Activated naive CD4-positive, alpha-beta T cell treated with Interleukin-2 at 50 U/mL for 16 hours (primary cell): ENCODE results near the gene RNU2-1.
A peak's percentile ranks its signal among the peaks of the same experiment; 100 is the strongest.
"Not testable (repeated sequence)": the region's sequence is repeated elsewhere in the genome, so short reads cannot be mapped to it uniquely, and the experiment has no call there.

ENCODE experiments used
- DNase-seq: peaks from one replicate; pipeline ENCODE4 v3.0.0-alpha.2; 2020

Gene RNU2-1

DNA sequence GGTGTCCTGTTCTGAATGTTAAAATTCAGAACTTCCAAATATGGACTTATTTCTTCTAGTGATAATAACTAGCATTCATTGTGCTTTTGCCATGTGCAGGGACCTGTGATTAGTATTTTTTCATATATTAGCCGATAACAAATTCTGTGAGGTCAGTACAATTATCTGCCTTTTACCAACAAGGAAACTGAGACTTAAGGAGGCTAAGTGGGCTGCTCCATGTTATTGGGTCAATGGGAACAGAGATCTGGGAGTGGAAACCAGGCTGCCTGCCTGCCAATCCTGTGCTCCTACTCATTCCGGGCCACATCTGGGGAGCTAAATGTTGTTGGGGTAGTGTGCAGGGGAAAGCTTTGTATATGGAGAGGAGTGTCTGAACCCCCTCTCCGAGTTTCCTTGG lies 18.4 kb downstream of the RNU2-1 start:
- DNase-seq = no peak

DNA sequence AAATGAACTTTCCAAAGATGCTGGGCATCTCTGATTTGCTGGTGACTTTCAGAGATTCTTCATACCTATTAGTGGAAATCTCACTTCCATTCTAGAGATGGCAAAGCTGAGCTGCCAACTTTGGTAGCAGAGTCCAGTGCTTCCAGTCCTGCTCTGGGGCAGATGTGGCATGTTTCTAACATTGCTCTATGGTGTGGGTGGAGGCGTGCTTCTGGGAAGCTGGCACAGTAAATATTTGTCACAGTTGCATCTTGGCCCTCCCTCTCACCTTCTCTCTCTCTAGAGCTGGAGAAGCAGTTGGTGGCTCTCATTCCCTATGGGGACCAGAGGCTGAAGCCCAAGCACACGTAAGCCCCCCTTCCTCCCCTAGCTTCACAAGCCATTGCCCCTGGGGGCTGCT lies 20.2 kb downstream of the RNU2-1 start:
- no peak for DNase-seq

DNA sequence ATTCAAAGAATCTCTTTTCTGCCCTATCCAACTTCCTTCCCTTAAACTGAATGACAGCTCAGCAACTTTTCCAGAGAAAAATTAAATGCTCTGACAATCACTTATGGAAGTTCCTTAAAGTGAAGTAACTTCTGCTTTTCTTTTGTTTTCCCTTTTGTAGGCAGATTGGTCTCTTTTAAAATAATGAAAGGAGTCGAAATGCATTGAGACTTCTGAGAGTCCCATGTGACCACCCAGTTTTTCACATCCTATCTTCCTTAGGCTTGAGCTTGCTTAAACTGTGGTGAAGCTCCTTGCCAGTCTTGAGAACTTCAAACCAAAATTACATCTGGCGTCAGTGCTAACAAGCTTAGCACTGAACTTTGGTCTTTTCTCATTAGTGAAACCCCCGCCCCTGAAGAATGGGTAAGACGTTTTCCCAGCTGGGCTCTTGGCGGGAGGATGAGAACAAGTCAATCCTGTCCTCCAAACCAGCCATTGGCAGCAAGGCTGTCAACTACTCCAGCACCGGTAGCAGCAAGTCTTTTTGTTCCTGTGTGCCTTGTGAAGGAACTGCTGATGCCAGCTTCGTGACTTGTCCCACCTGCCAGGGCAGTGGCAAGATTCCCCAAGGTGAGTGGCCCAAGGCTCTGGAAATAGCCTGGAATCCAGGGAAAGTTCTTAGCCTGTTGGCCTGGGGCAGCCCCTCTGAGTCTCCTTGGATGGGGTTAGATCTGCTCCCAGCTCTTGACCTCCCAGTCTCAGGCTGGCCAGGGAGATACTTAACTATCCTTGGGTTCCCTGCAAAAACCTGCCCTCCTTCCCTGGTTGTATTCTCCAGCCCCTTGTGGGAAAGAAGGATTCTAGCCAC lies 20.9 kb downstream of the RNU2-1 start:
- no peak for DNase-seq

DNA sequence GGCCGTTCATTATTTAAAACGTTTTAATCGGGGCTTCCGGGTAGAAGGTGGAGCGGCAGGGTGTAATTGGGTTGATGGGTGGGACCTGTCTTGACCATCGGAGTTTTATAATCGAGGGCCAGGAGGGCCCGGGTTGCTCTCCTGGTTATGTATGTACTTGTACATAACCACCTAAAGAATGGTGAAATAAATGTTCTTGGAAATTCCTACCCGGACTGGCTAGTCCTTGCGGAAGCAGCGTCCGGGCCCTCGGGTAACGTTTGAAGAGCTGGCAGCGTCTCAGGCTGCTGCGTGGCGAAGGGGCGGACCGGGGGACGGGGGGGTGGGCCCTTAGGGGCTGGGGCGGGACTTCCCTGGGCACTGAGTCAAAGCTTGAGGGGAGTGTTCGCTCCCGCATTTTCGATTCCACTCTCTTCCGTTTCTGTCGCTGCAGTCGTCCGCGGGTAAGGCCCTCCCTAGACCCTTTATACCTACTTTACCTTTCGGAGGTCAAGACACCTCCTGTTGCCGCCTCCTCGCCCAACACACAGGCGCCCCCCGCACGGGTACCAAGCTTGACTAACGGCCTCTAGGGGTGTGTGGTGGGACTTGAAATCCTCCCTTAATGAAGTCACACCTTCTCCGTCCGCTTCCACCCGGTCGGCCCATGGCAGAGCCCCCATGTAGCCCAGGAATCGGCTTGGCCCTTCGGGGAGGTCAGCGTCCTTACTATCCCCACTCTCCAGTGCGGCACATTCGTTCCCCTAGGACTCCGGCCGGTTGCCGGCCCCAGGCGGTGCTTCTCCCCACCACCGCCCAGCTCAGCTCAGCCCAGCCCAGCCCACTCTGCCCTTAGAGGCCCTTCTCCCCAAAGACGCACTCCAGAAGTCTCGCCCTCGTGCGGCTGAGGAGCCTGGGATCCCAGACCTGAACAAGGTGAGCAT lies 22.0 kb downstream of the RNU2-1 start, which contains the start of gene TMEM106A:
TSS of gene TMEM106A (plus strand) at position 396 of the 923 bp plus-strand sequence. CDS start 1,167 bp downstream, outside the sequence.
- DNase-seq = peak; percentile 78

DNA sequence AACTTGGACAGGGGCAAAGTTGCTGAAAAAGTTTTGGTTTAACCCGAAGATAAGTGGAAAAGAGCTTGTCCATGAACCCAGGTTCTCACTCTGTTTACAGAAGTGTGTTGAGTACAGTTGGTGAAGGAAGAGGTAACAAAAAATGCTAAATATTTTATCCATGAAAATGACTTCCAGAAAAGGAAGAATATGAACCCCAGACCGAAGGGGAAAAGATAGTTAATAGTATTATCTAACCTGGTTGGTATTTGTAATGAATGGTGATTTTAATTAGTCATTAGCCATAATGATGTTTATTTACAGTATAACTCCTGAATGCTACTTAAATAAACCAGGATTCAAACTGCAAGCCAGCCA lies 22.7 kb downstream of the RNU2-1 start:
- no peak for DNase-seq

DNA sequence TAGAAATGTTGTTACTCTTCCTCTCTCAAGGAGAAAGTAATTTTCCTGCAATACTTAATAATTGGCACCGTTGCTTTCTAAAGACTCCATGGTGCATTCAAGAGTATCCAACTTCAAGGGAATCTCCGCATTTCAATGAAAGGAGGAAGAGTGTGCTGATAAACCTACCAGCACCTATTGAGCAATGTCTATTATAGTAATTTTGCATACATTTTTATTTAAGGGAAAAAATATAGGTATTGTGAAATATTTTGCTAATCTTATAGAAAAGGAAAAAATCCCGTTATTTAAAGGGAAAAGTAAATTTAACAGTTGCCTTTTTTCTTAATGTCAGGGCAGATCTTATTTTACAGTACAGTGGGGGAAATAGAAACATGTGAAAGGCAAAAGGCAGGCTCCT lies 23.2 kb downstream of the RNU2-1 start:
- no peak for DNase-seq

DNA sequence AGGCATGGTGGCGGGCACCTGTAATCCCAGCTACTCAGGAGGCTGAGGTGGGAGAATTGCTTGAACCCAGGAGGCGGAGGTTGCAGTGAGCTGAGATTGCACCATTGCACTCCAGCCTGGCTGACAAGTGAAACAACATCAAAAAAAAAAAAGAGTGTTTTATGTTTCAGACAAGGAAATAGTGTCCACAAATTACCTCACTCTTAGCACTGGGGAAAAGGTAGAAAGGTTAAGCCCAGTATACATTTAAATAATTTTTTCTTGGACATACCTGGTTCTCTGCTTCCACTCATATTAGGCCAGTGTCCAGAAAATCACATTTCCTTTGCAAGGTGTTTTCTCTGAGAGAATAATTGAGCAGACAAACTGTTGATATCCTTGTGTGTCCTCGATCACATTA lies 30.8 kb downstream of the RNU2-1 start:
- DNase-seq = not testable (repeated sequence)

DNA sequence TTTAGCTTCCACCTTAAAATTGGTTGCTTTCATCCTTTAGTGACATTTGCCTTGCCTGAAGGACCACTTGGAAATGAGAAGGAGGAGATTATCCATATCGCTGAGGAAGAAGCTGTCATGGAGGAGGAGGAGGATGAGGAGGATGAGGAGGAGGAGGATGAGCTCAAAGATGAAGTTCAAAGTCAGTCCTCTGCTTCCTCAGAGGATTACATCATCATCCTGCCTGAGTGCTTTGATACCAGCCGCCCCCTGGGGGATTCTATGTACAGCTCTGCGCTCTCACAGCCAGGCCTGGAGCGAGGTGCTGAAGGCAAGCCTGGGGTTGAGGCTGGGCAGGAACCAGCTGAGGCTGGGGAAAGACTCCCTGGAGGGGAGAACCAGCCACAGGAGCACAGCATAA lies 33.6 kb downstream of the RNU2-1 start:
- no peak for DNase-seq

DNA sequence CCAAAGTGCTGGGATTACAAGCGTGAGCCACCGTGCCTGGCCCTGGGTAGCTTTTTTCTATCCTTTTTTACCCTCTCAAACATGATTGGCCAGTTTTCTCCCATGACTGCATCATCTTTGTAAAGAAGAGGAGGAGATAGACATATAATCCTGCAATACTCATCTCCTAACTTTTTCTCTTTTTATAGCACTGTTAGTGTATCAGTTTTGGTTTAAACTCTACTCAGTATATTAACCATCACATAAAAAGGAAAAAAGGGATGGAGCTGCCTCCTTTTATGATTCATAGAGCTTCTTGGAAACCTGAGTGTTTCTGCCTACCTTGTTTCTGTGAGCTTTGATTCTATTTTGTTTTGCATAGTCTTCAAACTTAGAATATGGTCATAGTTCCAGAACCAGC lies 34.1 kb downstream of the RNU2-1 start:
- DNase-seq = no peak

DNA sequence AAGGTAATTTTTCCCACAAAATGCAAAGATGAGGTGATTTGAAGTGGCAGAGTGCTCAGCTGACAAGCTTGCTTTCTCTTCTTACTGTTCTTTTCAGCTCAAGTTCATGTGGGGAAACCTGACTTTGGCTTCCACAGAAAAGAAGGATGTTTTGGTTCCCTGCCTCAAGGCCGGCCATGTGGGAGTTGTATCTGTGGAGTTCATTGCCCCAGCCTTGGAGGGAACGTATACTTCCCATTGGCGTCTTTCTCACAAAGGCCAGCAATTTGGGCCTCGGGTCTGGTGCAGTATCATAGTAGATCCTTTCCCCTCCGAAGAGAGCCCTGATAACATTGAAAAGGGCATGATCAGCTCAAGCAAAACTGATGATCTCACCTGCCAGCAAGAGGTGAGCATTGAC lies 40.5 kb downstream of the RNU2-1 start:
- no peak for DNase-seq

DNA sequence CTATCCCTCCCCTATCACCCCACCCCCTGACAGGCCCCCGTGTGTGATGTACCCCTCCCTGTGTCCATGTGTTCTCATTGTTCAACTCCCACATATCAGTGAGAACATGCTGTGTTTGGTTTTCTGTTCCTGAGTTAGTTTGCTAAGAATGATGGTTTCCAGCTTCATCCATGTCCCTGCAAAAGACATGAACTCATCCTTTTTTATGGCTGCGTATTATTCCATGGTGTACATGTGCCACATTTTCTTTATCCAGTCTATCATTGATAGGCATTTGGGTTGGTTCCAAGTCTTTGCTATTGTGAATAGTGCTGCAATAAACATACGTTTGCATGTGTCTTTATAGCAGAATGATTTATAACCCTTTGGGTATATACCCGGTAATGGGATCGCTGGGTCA lies 47.1 kb downstream of the RNU2-1 start:
- DNase-seq = not testable (repeated sequence)

DNA sequence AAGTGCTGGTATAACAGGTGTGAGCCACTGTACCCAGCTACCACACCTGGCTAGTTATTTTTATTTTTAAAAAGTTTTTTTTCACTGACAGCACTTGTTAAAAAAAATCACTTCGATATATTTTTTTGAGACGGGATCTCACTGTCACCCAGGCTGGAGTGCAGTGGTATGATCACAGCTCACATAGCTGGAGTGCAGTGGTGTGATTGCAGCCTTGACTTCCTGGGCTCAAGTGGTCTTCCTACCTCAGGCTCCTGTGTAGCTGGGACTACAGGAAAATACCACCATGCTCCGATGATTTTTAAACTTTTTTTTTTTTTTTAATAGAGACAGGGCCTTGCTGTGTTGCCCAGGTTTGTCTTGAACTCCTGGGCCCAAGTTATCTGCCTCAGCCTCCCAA lies 49.9 kb downstream of the RNU2-1 start:
- DNase-seq = no peak
